HepG2 (cell line): ENCODE measurements around the gene ZNF322. TPM values are rescaled to one million over a fixed set of nuclear protein-coding genes. Genes with fewer than 3 reads are reported as not detected.

Experiments
- ATAC-seq: fragments of 200-7000 bp; cut with Tn5 transposase; 3 replicates; pipeline ENCODE4 v1.9.1; 2020; ENCODE audit warnings: mild to moderate bottlenecking, moderate library complexity
- BruUV-seq: library from RNA; stranded (reverse); fragments of 400-500 nt; replicated peaks from 2 replicates; lab custom pipeline; 2021; lab: Mats Ljungman, UMichigan
- CTCF ChIA-PET: fragments of 300-600 bp; formaldehyde crosslinking; extraction: SDS; loops from one replicate; lab custom pipeline; 2021; ENCODE audit warnings: low total read pairs, inconsistent platforms, low intra/inter-chr PET ratio; lab: Yijun Ruan, JAX
- POLR2A ChIA-PET: fragments of 350-600 bp; sonication (Branson Sonifier 250); formaldehyde crosslinking; loops from one replicate; lab custom pipeline; 2020; ENCODE audit warnings: antibody characterized with exemption, inconsistent platforms; lab: Yijun Ruan, JAX
- DNase-seq: peaks from one replicate; pipeline ENCODE4 v3.0.0-alpha.2; 2015; ENCODE audit warnings: low spot score
- FAIRE-seq: peaks from 3 replicates; lab custom pipeline; 2011; peaks lifted over from hg19 to GRCh38; lab: Jason Lieb, UNC
- H2AFZ ChIP-seq: one replicate; pipeline ENCODE4 v1.6.1; 2011; ENCODE audit warnings: low read length, inconsistent platforms
- H3K27ac ChIP-seq: fragments of 300-600 bp; 3 replicates; pipeline ENCODE4 v1.8.0; 2011; ENCODE audit warnings: mixed run types, mild to moderate bottlenecking, mixed read lengths, low read length, inconsistent platforms; ENCODE audit not compliant: insufficient read depth; ENCODE audit errors: extremely low read length
- H3K27me3 ChIP-seq, 2 experiments: fragments of 200-600 bp in 1 of 2; 2 replicates in 1 of 2; 3 replicates in 1 of 2; pipeline versions ENCODE4 v1.6.0 to v1.8.0; 2011; ENCODE audit warnings: low read length in 2 of 2, mild to moderate bottlenecking in 2 of 2, moderate library complexity in 2 of 2, inconsistent platforms in 1 of 2; ENCODE audit not compliant: insufficient read depth in 2 of 2, control insufficient read depth in 1 of 2
- H3K36me3 ChIP-seq, 2 experiments: fragments of 200-600 bp in 1 of 2; replicated peaks in 1 of 2; 2 replicates in 1 of 2; 3 replicates in 1 of 2; pipeline versions ENCODE4 v1.5.1 to v1.8.0; 2011; ENCODE audit warnings: low read length in 2 of 2, inconsistent platforms in 1 of 2; ENCODE audit not compliant: insufficient read depth in 2 of 2, control insufficient read depth in 1 of 2
- H3K4me1 ChIP-seq: 2 replicates; pipeline ENCODE4 v1.5.1; 2012; ENCODE audit warnings: low read length, inconsistent platforms; ENCODE audit not compliant: insufficient read depth
- H3K4me2 ChIP-seq: 2 replicates; pipeline ENCODE4 v1.6.0; 2011; ENCODE audit warnings: low read depth, low read length, inconsistent platforms
- H3K4me3 ChIP-seq, 3 experiments: fragments of 200-600 bp in 1 of 3; sonication (generic), shearing (Covaris generic) in 1 of 3; replicated peaks in 1 of 3; 2 replicates each; pipeline ENCODE4 v1.5.1; 2011 to 2016; ENCODE audit warnings: low read length in 3 of 3, inconsistent platforms in 2 of 3, low read depth in 2 of 3, mild to moderate bottlenecking in 2 of 3, control low read depth in 1 of 3, mixed read lengths in 1 of 3; ENCODE audit not compliant: insufficient read depth in 1 of 3
- H3K79me2 ChIP-seq: one replicate; pipeline ENCODE4 v1.6.1; 2011; ENCODE audit warnings: low read length, inconsistent platforms; ENCODE audit not compliant: insufficient read depth
- H3K9ac ChIP-seq: 2 replicates; pipeline ENCODE4 v1.6.0; 2011; ENCODE audit warnings: mild to moderate bottlenecking, low read depth, low read length, inconsistent platforms; ENCODE audit not compliant: insufficient read depth
- H3K9me3 ChIP-seq: 2 replicates; pipeline ENCODE4 v1.5.1; 2012; ENCODE audit warnings: mild to moderate bottlenecking, low read length
- H4K20me1 ChIP-seq: 2 replicates; pipeline ENCODE4 v1.6.0; 2011; ENCODE audit warnings: inconsistent platforms, mild to moderate bottlenecking, low read length, moderate library complexity; ENCODE audit not compliant: insufficient read depth
- ATF6 ChIP-seq: sonication (generic); formaldehyde crosslinking; conservative IDR thresholded peaks from 2 replicates; pipeline ENCODE4 v1.4.0; 2020; ENCODE audit warnings: missing genetic modification reagents
- HOXA5 ChIP-seq: sonication (generic); formaldehyde crosslinking; IDR thresholded peaks from 2 replicates; pipeline ENCODE4 v1.4.0; 2020; ENCODE audit warnings: missing genetic modification reagents
- NCOA2 ChIP-seq: sonication (generic); formaldehyde crosslinking; IDR thresholded peaks from 2 replicates; pipeline ENCODE4 v1.8.0; 2022; ENCODE audit warnings: inconsistent platforms
- POLR2AphosphoS2 ChIP-seq: IDR thresholded peaks from 2 replicates; pipeline ENCODE4 v1.6.1; 2011; ENCODE audit warnings: low read depth, low read length, improper control_type of control experiment
- TARDBP ChIP-seq: sonication (generic); formaldehyde crosslinking; IDR thresholded peaks from 2 replicates; pipeline ENCODE4 v1.8.0; 2022; ENCODE audit warnings: mild to moderate bottlenecking, missing genetic modification reagents
- ZNF20 ChIP-seq: sonication (generic); formaldehyde crosslinking; IDR thresholded peaks from 2 replicates; pipeline ENCODE4 v1.4.0; 2020; ENCODE audit warnings: mild to moderate bottlenecking, moderate library complexity, missing genetic modification reagents
- ZNF296 ChIP-seq: sonication (generic); formaldehyde crosslinking; conservative IDR thresholded peaks from 2 replicates; pipeline ENCODE4 v1.5.0; 2020; ENCODE audit warnings: mild to moderate bottlenecking, missing genetic modification reagents
- ZNF614 ChIP-seq: IDR thresholded peaks from 2 replicates; pipeline ENCODE4 v1.6.1; 2018; ENCODE audit warnings: missing biosample characterization, missing genetic modification reagents, inconsistent platforms, borderline replicate concordance
- ZNF746 ChIP-seq: sonication (generic); formaldehyde crosslinking; IDR thresholded peaks from 2 replicates; pipeline ENCODE4 v1.8.0; 2022; ENCODE audit warnings: mild to moderate bottlenecking, missing genetic modification reagents
- ZNF777 ChIP-seq: sonication (generic); formaldehyde crosslinking; IDR thresholded peaks from 2 replicates; pipeline ENCODE4 v1.4.0; 2020; ENCODE audit warnings: missing genetic modification reagents
- WGBS: methylation state at CpG from one replicate; pipeline ENCODE4 v1.1.6; 2017; ENCODE audit warnings: low lambda C conversion rate; 5-methylcytosine and 5-hydroxymethylcytosine counted together
- in situ Hi-C: cut with HindIII; loops from 2 replicates; pipeline ENCODE4 v1.10.0; 2017; ENCODE audit warnings: low pct_unique_long_range_greater_than_20kb; ENCODE audit not compliant: extremely low pct_ligation_motif_present
- intact Hi-C: fragments of 100-400 bp; cut with micrococcal nuclease; formaldehyde crosslinking; loops from one replicate; pipeline ENCODE4 v1.10.0; 2022; ENCODE audit not compliant: unreplicated experiment
- polyA plus RNA-seq, 8 experiments: library from polyadenylated mRNA; depleted of rRNA in 3 of 8; stranded (reverse) in 7 of 8; unstranded in 1 of 8; fragments of >200 nt; fragmentation: Illumina TruSeq in 4 of 8; extraction: Trizol in 4 of 8; gene quantifications; 2 replicates each; pipeline versions ENCODE4 v1.2.1 to v1.2.3, GENCODE V29; 2011 to 2016; ENCODE audit warnings: low read depth in 4 of 8, missing spikeins in 1 of 8, mixed read lengths in 1 of 8; ENCODE audit not compliant: insufficient read depth in 1 of 8
- total RNA-seq, 5 experiments: library from RNA; depleted of rRNA; stranded (reverse); fragments of >200 nt; fragmentation: Illumina TruSeq; extraction: Trizol; gene quantifications; 2 replicates each; pipeline ENCODE4 v1.2.3, GENCODE V29; 2016; ENCODE audit warnings: low read depth in 1 of 5

Gene ZNF322
- total and polyA plus RNA-seq, 2 of the 13 experiments (the other 11 are each of a cell fraction or from before 2014, with no cell fraction given), result 8.3 to 22.8 TPM

DNA sequence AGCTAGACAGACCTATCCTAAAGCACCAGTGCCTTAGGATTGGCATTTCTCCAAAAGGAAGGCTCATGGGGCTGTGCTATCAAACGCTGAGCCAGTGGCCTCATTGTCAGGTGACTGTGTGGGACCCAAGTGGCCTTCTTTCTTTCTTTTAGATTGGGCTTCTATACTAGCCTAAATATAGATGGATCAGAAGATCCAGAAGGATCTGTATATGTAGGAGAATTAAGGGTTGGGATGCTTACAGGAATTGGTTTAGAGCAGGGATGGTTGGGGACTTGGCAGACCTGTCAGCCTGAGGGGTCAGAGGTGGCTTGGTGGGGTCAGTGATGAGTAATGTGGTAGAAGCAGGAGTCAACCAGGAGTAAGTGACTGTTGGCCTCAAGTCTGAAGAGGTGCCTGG, 47.9 kb downstream of the ZNF322 start:
- in situ Hi-C loops (loop anchor here (5.0 kb wide), 1 partner anchor 466 kb away; no protein-coding TSS in a partner anchor), intact Hi-C loops (no loop called here)
- DNase-seq, result no peak
- ChIA-PET CTCF (no interaction called here), POLR2A (no interaction called here)
- H3K36me3 ChIP-seq, result no peaks in the 10 kb centered on the region
- H3K4me3 ChIP-seq, result no peak overlapping the region
- peaks cover 4 to 19% of the 10 kb centered on the region in 2 experiments; a peak in 4 of 5 replicates for H3K27me3 ChIP-seq
- TF ChIP-seq ZNF296 (no peak), HOXA5 (no peak), ATF6 (CRISPR knock-in tag) (no peak), ZNF20 (CRISPR knock-in tag) (no peak), ZNF746 (CRISPR knock-in tag) (no peak), NCOA2 (CRISPR knock-in tag) (no peak), POLR2AphosphoS2 (no peak), ZNF777 (CRISPR knock-in tag) (no peak), ZNF614 (CRISPR knock-in tag) (no peak), TARDBP (CRISPR knock-in tag) (no peak)
- no peak overlapping the region for H3K9ac ChIP-seq
- no peaks in the 10 kb centered on the region for H3K79me2 ChIP-seq
- BruUV-seq, result no TSS peak
- no peaks in the 10 kb centered on the region for H4K20me1 ChIP-seq
- H3K9me3 ChIP-seq, result peaks cover 7% of the 10 kb centered on the region
- no peak overlapping the region for H3K4me2 ChIP-seq
- no peak for ATAC-seq
- H3K27ac ChIP-seq, result no peak overlapping the region
- H3K4me1 ChIP-seq, result peaks cover 5% of the 10 kb centered on the region; the same call in 1 of the 2 replicates
- WGBS, result 0% methylated on average over 1 of the region's 1 CpG
- FAIRE-seq, result no peak
- H2AFZ ChIP-seq, result no peak overlapping the region
